OCI-LY3 (cell line): Measurements from ENCODE around the gene KYAT1.

ENCODE experiments used
- CTCF ChIP-seq: fragments of 200-600, 300-600 bp; sonication (generic); IDR thresholded peaks from 2 replicates; pipeline ENCODE4 v1.5.1; 2014; ENCODE audit warnings: antibody characterized with exemption, low read length, low read depth
- EZH2phosphoT487 ChIP-seq: fragments of 200-600 bp; shearing (Covaris generic); IDR thresholded peaks from 2 replicates; pipeline ENCODE4 v1.6.1; 2018; ENCODE audit warnings: antibody characterized with exemption, mixed run types, low read depth

GRCh38 chr9:128884164-128884563 is 2.4 kb upstream of the KYAT1 start:
- TF ChIP-seq CTCF (no peak), EZH2phosphoT487 (no peak)
